Mucosa of stomach (tissue), 1 donor: Measurements from ENCODE around the gene SLF2.

ENCODE experiments used
- H3K27me3 ChIP-seq: one replicate; pipeline ENCODE4 v1.7.0; 2013; ENCODE audit warnings: mild to moderate bottlenecking, low read length; ENCODE audit not compliant: control insufficient read depth, insufficient read depth
- H3K36me3 ChIP-seq: one replicate; pipeline ENCODE4 v1.7.0; 2013; ENCODE audit warnings: low read length; ENCODE audit not compliant: control insufficient read depth, insufficient read depth
- H3K4me1 ChIP-seq: one replicate; pipeline ENCODE4 v1.7.0; 2013; ENCODE audit warnings: mild to moderate bottlenecking, low read length; ENCODE audit not compliant: control insufficient read depth, insufficient read depth
- H3K4me3 ChIP-seq: one replicate; pipeline ENCODE4 v1.7.0; 2013; ENCODE audit warnings: low read length
- H3K9ac ChIP-seq: one replicate; pipeline ENCODE4 v1.7.0; 2013; ENCODE audit warnings: mild to moderate bottlenecking, low read length, moderate library complexity
- H3K9me3 ChIP-seq: one replicate; pipeline ENCODE4 v1.7.0; 2013; ENCODE audit warnings: mild to moderate bottlenecking, low read length, moderate library complexity; ENCODE audit not compliant: control insufficient read depth
- donor health status: Pancreatic carcinoma.

Gene SLF2

DNA sequence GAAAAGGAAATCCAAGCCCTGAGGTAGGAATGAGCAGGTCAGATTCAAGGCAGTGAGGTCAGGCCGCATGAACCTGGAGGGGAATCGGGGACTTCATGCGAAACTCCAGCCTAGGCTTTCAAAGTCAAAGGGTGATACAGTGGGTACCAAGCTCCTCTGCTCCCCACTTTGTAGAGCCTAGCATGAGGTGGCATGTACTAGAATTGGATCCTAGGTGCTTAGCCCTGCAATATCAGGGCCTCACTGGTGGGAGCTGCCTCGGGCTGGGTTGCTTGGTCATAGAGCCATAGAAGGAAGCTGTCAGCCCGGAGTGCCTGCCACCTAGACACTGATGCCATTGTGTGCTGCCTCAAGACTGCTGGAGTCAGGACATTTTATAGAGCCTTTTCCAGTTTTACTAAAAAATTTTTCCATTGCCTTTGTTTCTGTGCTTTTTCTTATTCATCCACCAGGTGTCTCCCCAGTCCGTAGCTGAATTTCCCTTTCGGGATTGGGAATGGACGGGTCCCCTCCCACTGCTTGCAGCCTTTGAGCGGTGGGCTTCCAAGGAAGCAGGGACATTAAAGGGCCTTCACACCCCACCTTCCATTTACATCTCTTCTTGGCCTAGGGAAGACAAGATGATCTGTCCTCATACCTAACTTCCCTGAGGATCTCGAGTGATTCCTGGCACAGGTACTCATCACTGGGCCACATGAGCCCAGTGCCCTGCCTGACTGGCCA is 81.4 kb downstream of the SLF2 start:
- Histone ChIP-seq H3K27me3 (no peaks in the 10 kb centered on the region), H3K9ac (no peak overlapping the region), H3K4me1 (peaks cover 21% of the 10 kb centered on the region), H3K9me3 (no peaks in the 10 kb centered on the region), H3K4me3 (no peak overlapping the region), H3K36me3 (no peaks in the 10 kb centered on the region)

DNA sequence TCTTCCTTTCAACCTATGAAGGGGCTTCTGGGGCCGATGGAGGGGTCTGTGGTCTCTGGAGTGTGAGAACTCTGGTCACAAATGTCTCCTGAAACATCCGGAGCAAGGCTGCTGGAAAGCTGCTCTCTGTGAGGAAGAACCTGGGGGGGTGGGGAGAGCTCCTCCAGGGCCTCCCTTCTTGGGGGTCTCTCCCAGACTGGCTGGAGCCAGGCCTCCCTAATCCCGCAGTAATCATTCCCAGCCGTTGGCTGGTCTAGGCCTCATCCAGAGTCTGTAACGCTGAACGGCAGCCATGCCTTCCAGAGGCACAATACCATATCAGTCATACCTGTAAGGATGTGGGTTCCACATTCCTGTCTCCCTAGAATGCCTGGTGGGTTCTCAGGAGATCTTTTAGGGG is 82.4 kb downstream of the SLF2 start:
- H3K4me3 ChIP-seq, result no peak overlapping the region
- H3K9ac ChIP-seq, result no peak overlapping the region
- peaks cover 25% of the 10 kb centered on the region for H3K4me1 ChIP-seq
- H3K27me3 ChIP-seq, result no peaks in the 10 kb centered on the region
- H3K36me3 ChIP-seq, result no peaks in the 10 kb centered on the region
- H3K9me3 ChIP-seq, result no peaks in the 10 kb centered on the region

DNA sequence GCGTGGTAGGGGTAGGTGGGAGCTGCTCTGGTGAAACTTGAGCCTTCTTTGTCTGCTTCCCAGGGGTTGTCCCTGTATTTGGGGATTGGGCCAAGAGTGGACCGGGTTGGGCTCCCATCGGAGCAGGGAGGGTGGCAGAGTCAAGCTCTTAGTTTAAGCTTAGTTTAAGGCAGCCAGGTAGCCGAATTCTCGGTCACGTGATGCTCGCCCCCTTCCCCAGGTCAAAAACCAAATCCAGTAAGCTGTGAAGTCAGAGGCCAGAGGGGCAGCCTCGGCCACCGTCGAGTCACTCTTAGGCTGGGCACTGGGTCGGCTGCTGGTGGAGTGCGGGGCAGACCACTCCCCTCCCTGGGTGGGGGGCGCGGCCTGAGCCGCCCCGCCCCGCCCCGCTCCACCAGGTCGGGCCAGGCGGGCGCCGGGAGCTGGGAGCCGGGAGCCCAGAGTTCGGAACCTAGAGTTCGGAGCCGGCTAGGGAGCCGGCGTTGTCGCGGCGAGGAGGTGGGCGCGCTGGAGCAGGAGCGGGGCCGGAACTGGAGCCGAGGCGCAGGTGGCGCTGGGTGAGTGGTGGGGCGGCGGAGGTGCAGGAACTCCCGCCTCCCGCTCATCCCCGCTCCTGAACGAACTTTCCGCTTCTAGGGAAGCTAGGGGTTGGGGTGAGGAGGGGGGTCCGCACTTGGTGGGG is 84.1 kb downstream of the SLF2 start:
- H3K4me3 ChIP-seq, result peak overlapping the region; percentile 56
- H3K9me3 ChIP-seq, result no peaks in the 10 kb centered on the region
- no peaks in the 10 kb centered on the region for H3K27me3 ChIP-seq
- peak overlapping the region; percentile 87 for H3K9ac ChIP-seq
- peaks cover 37% of the 10 kb centered on the region for H3K4me1 ChIP-seq
- H3K36me3 ChIP-seq, result no peaks in the 10 kb centered on the region

DNA sequence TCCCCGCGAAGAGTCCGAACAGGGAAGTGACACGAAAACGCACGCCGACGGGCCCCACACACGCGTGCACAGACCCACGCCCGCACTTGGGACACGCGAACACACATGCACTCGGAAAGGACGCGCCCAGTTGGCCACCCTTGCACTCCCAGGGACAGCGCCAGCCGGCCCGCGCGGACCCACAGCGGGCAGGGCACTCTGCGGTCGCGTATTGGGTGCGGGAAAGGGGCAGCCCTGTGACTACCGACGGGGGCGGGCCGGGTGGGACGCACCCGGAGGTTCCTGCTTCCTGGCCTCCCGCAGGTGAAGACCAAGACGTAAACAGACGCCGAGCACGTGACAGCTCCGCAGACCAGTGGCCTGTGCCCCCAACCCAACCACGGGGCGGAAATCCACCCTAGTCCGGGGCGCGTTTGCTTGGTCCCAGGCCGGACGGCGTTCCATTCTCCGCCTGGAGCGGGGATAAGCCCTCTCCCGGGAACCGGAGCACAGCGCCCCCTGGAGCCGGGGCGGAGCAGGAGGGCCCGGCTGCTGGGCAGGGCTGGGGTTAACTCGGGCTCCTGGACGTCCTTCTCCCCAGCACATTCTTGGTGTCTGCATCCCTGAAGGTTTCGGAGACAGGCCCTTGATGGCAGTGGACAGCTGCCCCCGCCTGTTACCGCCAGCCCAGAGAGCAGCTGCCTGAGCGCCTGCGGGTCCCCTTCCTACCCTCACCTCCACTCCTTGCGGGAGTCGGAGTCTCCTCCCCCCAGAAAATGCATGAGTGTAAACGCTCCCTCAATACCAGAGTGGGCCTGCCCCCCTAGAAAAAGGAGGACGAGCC is 84.8 kb downstream of the SLF2 start:
- Histone ChIP-seq H3K4me3 (peak overlapping the region; percentile 56), H3K9me3 (no peaks in the 10 kb centered on the region), H3K9ac (peak overlapping the region; percentile 87), H3K36me3 (no peaks in the 10 kb centered on the region), H3K27me3 (no peaks in the 10 kb centered on the region), H3K4me1 (peaks cover 45% of the 10 kb centered on the region)

DNA sequence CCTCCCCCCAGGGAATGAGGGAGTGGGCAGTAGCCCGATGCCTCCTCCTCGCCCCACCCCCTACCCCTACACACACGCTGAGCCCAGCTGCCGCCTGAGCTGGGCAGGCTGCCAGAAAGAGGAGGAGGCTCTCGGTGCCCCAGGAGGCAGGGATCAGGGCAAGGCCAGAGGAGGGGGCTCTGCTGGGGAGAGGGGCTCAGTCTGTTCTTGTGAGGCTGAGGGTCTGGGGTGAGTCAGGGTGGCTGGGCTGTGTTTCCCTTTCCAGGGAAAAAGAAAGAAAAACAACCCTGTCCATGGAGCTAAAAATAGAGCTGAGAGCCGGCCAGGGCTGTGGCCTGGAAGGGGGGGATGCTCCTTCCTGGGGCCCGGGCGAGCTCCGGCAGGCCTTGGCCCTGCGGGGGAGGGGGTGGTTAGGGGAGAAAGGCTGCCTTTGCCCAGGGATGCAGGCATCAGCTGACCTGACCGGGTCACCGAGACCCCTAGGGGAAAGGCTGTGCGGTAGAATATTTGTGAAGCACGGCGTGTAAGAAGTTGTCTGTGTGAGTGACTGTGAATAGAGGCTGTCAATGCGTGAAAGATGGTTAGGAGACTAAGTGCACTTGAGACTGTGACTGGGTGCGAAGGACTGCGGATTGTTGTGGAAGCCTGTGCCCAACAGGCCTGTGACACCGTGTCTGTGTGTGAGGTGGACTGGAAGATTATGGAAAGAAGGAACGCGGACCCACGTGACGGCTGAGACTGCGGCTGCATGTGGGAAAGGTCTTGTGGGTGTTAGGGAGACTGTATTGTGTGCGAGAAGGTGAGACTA is 85.6 kb downstream of the SLF2 start:
- Histone ChIP-seq H3K9ac (peak overlapping the region; percentile 87), H3K36me3 (no peaks in the 10 kb centered on the region), H3K27me3 (no peaks in the 10 kb centered on the region), H3K4me1 (peaks cover 45% of the 10 kb centered on the region), H3K9me3 (no peaks in the 10 kb centered on the region), H3K4me3 (peak overlapping the region; percentile 56)

DNA sequence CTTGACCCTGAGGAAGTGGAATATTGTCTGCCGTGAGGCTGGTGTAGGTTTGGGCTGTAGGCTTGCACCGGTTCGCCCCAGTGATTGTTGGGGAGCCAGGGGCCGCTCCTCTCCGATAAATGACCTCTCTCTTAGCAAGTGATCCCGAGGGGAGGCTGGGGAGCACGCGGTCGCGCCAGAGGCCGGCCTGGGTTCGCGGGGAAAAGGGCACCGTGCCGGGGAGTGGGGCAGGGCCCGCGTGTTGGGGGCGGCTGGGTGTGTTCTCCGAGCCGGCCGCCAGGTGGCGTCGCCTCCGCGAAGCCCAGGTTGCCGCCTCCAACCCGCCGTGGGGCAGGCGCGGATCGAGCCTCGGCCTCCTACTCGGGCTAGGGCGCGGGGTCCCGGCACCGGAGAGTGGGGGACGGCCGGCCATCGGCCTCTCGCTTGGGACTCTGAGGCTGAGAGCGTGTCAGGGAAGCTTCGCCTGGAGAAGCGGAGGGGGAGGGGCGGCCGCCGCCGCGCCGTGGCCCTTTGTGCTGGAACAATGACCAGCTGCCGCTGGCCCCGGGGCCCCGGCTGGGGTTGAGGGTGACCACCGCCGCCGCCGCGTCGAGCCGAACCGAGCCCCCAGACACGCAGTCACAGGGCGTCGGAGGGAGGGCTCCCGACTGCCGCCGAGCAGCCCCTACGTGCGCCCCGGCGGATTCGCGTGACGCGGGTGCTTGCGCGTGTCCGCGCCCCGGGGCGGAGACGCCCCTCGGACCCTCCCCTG is 86.4 kb downstream of the SLF2 start:
- H3K9ac ChIP-seq, result peak overlapping the region; percentile 87
- H3K4me1 ChIP-seq, result peaks cover 45% of the 10 kb centered on the region
- H3K27me3 ChIP-seq, result no peaks in the 10 kb centered on the region
- peak overlapping the region; percentile 56 for H3K4me3 ChIP-seq
- H3K9me3 ChIP-seq, result no peaks in the 10 kb centered on the region
- H3K36me3 ChIP-seq, result no peaks in the 10 kb centered on the region

DNA sequence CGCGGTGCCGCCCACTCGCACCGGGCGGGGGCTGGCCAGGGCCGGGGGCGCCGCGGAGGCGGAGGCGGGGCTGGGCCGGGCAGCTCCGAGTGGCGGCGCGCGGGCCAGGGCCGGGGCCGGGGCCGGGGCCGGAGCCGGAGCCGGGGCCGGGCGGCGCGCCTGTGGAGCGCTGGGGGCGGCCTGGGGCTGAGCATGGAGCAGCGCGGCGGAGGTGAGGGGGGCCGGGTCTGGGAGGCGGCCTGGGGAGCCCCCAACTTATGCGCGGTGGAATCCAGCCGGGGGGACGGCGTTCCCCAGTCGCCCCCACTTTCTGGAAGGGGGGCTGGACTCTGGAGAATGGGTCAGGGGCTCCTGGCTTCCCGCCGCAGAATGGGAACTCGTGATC is 87.0 kb downstream of the SLF2 start, which contains the start of gene LZTS2:
TSS of gene LZTS2 (plus strand) at position 67 of the 385 bp plus-strand sequence. CDS start 2,731 bp downstream, outside the sequence.
- H3K4me1 ChIP-seq, result peaks cover 45% of the 10 kb centered on the region
- H3K36me3 ChIP-seq, result no peaks in the 10 kb centered on the region
- peak within 1 kb of the TSS; percentile 80 for H3K4me3 ChIP-seq
- H3K9me3 ChIP-seq, result no peaks in the 10 kb centered on the region
- H3K9ac ChIP-seq, result peak within 1 kb of the TSS; percentile 90
- no peaks in the 10 kb centered on the region for H3K27me3 ChIP-seq

DNA sequence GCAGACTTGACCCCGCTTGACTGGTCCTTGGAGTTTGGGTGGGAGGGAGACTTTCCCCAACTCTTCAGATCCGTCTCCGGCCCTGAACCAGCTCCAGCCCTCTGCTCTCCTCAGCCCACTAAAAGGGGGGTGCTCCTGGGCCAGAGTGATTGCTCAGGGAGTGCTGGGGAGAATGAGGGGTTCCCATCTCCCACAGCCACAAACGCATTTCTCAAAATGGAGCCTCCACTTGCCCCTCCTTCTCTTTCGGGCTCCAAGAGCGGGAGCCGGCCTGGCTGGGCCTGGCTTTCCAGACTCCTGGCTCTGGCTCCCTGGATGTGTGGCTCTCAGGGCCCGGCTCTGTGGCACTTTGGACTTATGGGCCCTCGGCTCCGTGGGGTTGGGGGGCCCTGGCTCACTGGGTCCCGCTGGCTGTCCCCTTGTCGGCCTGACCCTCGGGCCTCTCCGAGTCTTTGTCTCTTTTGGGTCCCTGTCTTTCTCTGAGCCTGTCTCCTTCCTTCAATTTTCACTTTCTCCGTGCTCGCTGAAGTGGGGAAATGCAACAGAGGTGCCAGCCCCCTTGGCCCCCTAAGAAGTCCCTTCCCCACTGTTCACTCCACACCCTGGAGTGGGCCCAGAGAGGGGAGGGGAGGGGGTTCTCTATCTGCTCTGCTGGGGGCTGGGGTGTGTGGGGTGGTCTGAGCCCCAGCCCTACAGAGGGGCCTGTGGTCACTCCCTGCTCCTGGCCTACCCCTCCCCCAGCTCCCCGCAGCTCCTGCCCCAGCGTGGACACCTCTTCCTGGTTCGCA is 87.6 kb downstream of the SLF2 start:
- peaks cover 45% of the 10 kb centered on the region for H3K4me1 ChIP-seq

DNA sequence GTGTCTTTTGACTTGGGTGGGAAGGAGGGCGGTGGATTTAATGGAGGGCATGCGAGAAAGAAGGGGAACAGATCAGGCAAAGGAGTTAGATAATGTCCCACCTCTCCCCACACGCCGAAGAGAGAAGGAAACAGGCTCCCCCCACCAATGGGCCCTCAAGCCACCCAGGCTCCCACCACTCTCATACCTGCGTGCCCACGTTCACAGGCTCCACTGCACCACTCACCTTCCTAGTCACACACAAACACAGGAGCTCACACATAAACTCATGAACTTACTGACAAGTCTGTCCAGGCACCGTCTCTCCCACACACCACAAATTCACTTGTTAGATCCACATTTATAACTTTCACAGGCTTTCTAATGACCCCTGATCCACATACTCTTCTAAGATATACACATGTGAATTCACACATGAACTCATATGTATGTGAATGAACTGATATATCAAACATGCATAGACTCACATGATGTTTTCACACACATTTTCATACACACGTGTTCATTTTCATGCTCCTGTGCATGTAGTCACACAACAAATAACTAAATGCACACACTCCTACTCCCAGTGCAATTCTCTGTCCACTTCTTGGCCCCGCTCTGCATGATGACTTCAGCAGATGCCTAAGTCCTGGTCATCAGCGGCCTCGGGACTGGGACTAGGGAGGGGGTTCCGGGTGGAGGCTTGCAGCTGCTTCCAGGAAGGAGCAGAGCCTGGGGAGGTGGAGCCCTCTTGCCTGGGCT is 88.3 kb downstream of the SLF2 start:
- no peaks in the 10 kb centered on the region for H3K9me3 ChIP-seq
- H3K36me3 ChIP-seq, result peaks cover 2% of the 10 kb centered on the region
- peak overlapping the region; percentile 90 for H3K9ac ChIP-seq
- no peaks in the 10 kb centered on the region for H3K27me3 ChIP-seq
- peak overlapping the region; percentile 80 for H3K4me3 ChIP-seq
- H3K4me1 ChIP-seq, result peaks cover 44% of the 10 kb centered on the region

More for the DNA sequence above, 87.6 kb downstream of the SLF2 start:
- Histone ChIP-seq H3K27me3 (no peaks in the 10 kb centered on the region), H3K9me3 (no peaks in the 10 kb centered on the region), H3K4me3 (peak overlapping the region; percentile 80), H3K9ac (peak overlapping the region; percentile 90), H3K36me3 (no peaks in the 10 kb centered on the region)

DNA sequence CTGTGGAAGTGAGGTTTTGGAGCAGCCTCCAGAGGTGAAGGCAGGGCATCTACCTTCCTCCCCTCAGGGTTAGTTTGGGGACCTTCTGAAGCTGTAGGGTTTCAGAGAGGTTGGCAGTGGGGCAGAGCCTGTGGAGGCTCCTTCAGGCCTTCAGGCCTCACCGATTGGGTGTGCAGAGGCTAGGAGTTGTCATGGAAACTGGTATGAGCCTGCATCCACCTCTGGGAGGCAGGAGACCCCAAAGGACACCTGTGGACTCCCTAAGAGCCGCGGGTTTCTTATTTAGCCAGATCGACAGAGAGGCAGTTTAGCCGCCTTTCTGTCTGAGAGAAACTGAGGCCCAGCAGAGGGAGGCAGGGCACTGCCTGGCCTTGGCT is 88.9 kb downstream of the SLF2 start:
- Histone ChIP-seq H3K9me3 (no peaks in the 10 kb centered on the region), H3K27me3 (no peaks in the 10 kb centered on the region), H3K9ac (peak overlapping the region; percentile 41), H3K4me1 (peaks cover 39% of the 10 kb centered on the region), H3K36me3 (peaks cover 4% of the 10 kb centered on the region), H3K4me3 (no peak overlapping the region)
